MCF 10A (cell line): ENCODE measurements around the gene MIER2. TPM values are rescaled to one million over a fixed set of nuclear protein-coding genes. Genes with fewer than 3 reads are reported as not detected.

Source experiments
- BruUV-seq: library from RNA; stranded (reverse); fragments of 400-500 nt; replicated peaks from 2 replicates; lab custom pipeline; 2021; lab: Mats Ljungman, UMichigan
- CTCF ChIA-PET: fragments of 300-600 bp; sonication (Branson Sonifier 250); formaldehyde crosslinking; extraction: SDS; loops from one replicate; lab custom pipeline; 2021; ENCODE audit warnings: antibody characterized with exemption, inconsistent platforms; lab: Yijun Ruan, JAX
- POLR2A ChIA-PET: fragments of 300-600, 350-650 bp; sonication (Branson Sonifier 250); formaldehyde crosslinking; extraction: SDS; loops from one replicate; lab custom pipeline; 2020; ENCODE audit warnings: antibody characterized with exemption, inconsistent platforms; lab: Yijun Ruan, JAX
- DNase-seq: peaks from one replicate; pipeline ENCODE4 v3.0.0-alpha.2; 2018; ENCODE audit not compliant: unreplicated experiment
- H3K27ac Mint-ChIP-seq: one replicate; pipeline ENCODE4 v1.8.0; 2022; ENCODE audit warnings: mild to moderate bottlenecking, low read depth, mixed read lengths; ENCODE audit not compliant: unreplicated experiment
- H3K27me3 Mint-ChIP-seq: one replicate; pipeline ENCODE4 v1.8.0; 2022; ENCODE audit warnings: mixed read lengths; ENCODE audit not compliant: insufficient read depth, unreplicated experiment
- H3K36me3 Mint-ChIP-seq: one replicate; pipeline ENCODE4 v1.8.0; 2022; ENCODE audit warnings: mild to moderate bottlenecking, moderate library complexity, mixed read lengths; ENCODE audit not compliant: insufficient read depth, unreplicated experiment
- H3K4me1 Mint-ChIP-seq: one replicate; pipeline ENCODE4 v1.8.0; 2022; ENCODE audit warnings: mixed read lengths; ENCODE audit not compliant: insufficient read depth, unreplicated experiment
- H3K4me3 Mint-ChIP-seq: one replicate; pipeline ENCODE4 v1.8.0; 2022; ENCODE audit warnings: mild to moderate bottlenecking, moderate library complexity, mixed read lengths; ENCODE audit not compliant: unreplicated experiment
- H3K9me3 Mint-ChIP-seq: one replicate; pipeline ENCODE4 v1.8.0; 2022; ENCODE audit warnings: mixed read lengths; ENCODE audit not compliant: unreplicated experiment
- CTCF ChIP-seq: fragments of 200-600 bp; IDR thresholded peaks from one replicate; pipeline ENCODE4 v1.8.0; 2022; ENCODE audit warnings: antibody characterized with exemption, mild to moderate bottlenecking; ENCODE audit not compliant: unreplicated experiment
- intact Hi-C: fragments of 100-400 bp; cut with micrococcal nuclease; formaldehyde crosslinking; loops from 2 replicates; pipeline ENCODE4 v1.14.1; 2022
- total RNA-seq: library from RNA; stranded (reverse); gene quantifications from 2 replicates; pipeline ENCODE4 v1.2.3, GENCODE V29; 2022

Gene MIER2
- total RNA-seq, 1 experiment from 2014 or later, result 24.2 TPM

GRCh38 chr19:282501-282900 is 62.1 kb downstream of the MIER2 start:
- ChIA-PET CTCF (no interaction called here), POLR2A (no interaction called here)
- Mint-ChIP-seq H3K36me3 (peaks cover 10% of the 10 kb centered on the region), H3K4me1 (no peaks in the 10 kb centered on the region), H3K27me3 (peaks cover 3% of the 10 kb centered on the region), H3K9me3 (no peaks in the 10 kb centered on the region), H3K4me3 (no peak overlapping the region), H3K27ac (no peak overlapping the region)
- TF ChIP-seq CTCF, result no peak
- intact Hi-C loops, result no loop called here
- DNase-seq, result no peak
- no TSS peak for BruUV-seq

DNA sequence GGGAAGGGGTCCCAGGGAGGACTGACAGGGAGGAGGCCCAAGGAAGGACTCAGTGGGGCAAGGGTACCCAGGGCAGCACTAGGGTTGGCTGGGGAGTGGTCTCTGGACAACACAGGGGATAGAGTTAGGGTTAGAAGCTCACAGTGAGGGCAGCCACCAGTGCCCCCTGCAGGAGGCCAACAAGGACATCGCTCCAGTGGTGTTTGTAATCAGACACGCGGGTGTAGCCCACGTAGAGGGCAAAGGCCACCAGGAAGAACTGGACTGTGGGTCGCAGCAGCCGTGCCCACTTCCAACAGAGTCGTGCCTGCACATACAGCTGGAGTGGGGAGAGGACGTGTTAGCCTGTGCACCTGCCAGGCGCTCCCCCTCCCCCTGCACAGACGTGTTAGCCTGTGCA is 62.6 kb downstream of the MIER2 start:
- CTCF ChIA-PET, result no interaction called here
- Mint-ChIP-seq H3K4me1 (no peaks in the 10 kb centered on the region), H3K27me3 (peaks cover 8% of the 10 kb centered on the region), H3K27ac (no peak overlapping the region), H3K4me3 (no peak overlapping the region), H3K9me3 (no peaks in the 10 kb centered on the region), H3K36me3 (peaks cover 7% of the 10 kb centered on the region)
- peak; percentile 19 for TF ChIP-seq CTCF
- intact Hi-C loops, result no loop called here
- BruUV-seq, result no TSS peak
- POLR2A ChIA-PET, result no interaction called here
- no peak for DNase-seq

DNA sequence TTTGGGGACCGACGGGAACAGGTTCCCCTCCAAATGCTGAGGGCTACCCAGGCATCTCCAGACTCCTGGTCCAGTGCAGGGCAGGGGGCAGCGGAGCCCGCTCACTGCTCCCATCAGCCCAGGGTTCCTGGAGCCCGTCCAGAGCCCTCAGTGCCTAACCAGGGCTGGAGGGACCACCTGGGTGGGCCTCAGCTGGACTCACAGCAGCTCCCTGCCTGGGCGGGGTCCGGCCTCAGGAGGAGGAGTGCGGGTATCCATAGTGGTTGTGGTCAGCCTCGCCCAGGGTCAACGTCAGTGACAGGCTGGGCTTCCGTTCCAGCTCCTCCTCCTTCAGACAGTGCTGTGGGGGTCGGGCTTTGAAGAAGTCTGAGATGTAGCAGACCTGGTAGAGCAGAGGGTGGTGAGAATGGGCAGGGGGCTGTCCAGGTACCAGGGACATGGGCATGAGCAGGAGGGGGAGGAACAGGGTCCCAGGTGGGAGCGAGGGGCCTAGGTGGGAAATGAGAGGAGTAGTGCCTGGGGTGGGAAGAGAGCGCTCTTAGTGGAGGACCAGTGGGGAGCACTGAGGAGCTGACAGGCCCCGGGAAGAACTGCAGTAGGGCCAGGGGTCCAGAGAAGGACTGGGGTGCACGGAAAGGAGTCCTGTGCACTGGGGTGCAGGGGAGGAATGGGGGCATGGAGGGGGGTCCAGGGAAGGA is 63.3 kb downstream of the MIER2 start:
- DNase-seq, result no peak
- POLR2A ChIA-PET, result no interaction called here
- no peak overlapping the region for H3K4me3 Mint-ChIP-seq
- no peaks in the 10 kb centered on the region for H3K9me3 Mint-ChIP-seq
- H3K27me3 Mint-ChIP-seq, result peaks cover 12% of the 10 kb centered on the region
- CTCF ChIA-PET, result no interaction called here
- H3K4me1 Mint-ChIP-seq, result no peaks in the 10 kb centered on the region
- intact Hi-C loops, result no loop called here
- peaks cover 7% of the 10 kb centered on the region for H3K36me3 Mint-ChIP-seq
- no peak for TF ChIP-seq CTCF
- H3K27ac Mint-ChIP-seq, result no peak overlapping the region
- no TSS peak for BruUV-seq

DNA sequence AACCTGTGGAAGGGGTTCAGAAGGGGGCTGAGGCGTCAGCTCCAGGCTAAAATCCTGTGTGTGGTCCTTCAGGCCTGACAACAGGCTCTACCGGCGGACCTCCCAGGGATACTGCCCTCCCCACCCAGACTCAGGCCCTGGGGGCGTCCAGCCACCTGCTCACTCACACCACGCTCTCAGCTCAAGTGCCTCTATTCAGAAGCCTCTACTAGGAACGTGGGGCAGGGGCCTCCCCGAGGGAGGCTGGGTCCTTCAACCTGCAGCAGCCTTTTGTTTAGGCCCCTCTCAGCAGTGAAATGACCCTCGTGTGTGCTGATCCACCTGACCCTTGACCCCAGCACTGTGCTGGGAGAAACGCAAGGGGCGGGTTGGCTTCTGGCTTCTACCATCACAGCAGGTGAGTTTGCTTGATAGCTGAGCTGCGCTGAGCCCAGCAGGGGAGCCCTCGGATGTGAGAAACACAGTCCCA is 64.0 kb downstream of the MIER2 start:
- no peak for TF ChIP-seq CTCF
- no peak for DNase-seq
- Mint-ChIP-seq H3K27ac (no peak overlapping the region), H3K4me3 (no peak overlapping the region), H3K36me3 (peaks cover 7% of the 10 kb centered on the region), H3K27me3 (peaks cover 12% of the 10 kb centered on the region), H3K9me3 (no peaks in the 10 kb centered on the region), H3K4me1 (no peaks in the 10 kb centered on the region)
- no TSS peak for BruUV-seq
- intact Hi-C loops, result no loop called here
- CTCF ChIA-PET, result no interaction called here
- POLR2A ChIA-PET, result no interaction called here
